Central memory CD4-positive, alpha-beta T cell (primary cell): ENCODE measurements around the gene PPP6R2.
"Not testable (repeated sequence)": the region's sequence is repeated elsewhere in the genome, so short reads cannot be mapped to it uniquely, and the experiment has no call there.

Source experiments
- DNase-seq: peaks from one replicate; pipeline ENCODE4 v3.0.0; 2022

Gene PPP6R2

DNA sequence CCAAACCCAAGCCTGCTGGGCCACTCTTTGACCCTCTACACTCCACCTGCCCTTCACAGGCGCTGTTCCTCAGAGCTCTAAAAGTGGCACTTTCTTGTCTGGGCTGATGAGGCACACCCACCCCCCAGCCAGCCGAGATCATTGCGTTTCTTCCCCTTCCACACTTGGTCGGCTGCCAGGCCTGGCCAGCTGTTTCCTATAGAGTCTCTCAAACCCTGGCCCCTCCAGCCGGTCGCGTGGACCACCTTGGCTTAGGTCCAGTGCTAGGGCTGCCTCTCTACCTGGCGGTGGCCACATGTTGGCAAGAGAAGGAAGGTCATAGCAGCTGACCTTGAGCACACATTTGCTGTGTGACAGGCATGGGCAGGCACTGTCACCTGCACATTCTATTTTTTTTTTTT lies 60.6 kb downstream of the PPP6R2 start:
- no peak for DNase-seq

DNA sequence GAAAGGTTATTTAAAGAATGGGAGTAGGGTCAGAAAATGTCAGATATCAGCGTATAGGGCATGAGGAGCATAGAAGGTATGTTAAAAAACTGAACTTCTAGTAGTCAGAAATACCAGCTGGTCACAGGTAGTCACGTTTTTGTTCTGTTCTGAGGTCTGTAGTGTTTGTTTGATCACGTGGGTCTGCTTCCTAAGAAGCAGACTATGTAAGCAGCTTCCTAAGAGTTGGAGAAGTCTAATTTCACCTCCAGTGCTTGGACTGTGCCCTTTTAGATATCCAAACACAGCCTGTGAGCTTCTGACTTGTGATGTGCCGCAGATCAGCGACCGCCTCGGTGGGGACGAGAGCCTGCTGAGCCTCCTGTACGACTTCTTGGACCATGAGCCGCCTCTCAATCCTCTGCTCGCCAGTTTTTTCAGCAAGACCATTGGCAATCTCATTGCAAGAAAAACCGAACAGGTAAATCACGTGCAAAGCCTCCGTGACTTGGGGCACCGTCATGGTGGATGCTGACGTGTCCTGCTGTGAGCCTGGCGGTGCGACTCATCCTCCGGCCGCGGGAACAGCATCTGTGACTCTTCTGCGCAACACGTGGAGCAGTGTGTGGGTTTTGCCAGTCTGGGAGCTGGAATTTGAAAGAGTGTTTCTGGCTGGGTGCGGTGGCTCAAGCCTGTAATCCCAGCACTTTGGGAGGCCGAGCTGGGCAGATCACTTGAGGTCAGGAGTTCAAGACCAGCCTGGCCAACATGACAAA lies 63.5 kb downstream of the PPP6R2 start:
- no peak for DNase-seq

DNA sequence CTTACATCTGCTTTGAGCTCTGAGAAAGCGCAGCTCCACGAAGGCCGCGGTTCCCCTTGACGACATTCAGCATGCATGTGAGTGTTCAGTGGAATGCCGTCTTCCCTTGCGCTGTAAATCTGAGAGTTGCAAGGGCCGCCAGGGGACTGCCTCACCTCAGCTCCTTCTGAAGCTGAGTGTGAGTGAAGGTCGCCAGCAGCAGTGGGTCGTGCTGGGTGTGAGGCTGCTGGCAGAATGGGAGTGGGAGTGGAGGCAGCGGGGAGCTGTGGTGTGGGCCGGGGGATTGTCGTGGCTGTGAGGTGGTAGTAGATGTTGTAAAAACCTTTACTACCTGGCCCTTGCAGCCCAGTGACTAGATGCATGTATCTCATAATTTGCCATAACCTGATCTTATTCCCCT lies 65.2 kb downstream of the PPP6R2 start:
- no peak for DNase-seq

DNA sequence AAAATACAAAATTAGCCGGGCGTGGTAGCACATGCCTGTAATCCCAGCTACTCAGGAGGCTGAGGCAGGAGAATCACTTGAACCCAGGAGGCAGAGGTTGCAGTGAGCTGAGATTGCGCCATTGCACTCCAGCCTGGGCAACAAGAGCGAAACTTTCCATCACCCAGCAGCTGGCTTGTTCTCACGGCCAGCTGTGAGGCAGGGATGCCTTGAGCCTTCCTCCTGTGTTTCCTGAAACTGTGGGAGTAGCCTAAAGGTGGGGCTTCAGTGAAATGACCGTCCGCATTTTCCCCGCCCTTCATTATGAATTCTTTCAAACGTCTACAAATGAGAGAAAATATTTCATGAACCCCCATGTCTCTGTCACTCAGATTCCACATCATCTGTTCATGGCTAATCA lies 65.8 kb downstream of the PPP6R2 start:
- not testable (repeated sequence) for DNase-seq

DNA sequence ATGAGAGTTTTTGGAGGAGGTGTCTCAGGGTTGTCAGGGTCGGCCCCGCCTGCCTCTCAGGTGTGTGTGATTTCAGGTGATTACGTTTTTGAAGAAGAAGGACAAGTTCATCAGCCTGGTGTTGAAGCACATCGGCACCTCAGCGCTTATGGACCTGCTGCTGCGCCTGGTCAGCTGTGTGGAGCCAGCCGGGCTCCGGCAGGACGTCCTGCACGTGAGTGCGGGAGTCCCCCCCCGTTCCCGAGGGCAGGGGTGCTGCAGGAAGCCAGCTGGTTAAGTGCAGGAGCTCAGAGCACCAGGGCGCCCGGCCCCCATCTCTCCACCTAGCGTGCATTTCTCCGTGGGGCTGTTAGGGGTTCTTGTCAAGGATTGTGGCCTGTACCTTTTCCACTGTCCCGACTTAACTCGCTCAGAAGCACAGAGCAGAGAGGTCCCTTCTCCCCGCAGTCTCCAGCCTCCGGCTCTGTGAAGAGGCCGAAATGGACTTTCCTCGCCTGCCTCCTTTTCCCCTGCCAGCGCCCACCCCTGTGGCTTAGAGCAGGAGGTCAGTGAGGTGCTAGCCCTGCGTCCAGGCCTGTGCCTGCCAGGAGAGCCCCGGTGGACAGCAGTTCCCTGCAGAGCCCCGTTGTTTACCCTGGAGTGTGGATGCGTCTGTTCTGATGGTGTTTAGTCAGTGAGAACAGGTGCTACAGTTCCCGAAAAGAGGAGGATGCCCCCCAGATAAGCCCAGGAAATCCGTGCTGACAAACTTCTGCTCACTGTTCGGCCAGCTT lies 71.5 kb downstream of the PPP6R2 start:
- no peak for DNase-seq

DNA sequence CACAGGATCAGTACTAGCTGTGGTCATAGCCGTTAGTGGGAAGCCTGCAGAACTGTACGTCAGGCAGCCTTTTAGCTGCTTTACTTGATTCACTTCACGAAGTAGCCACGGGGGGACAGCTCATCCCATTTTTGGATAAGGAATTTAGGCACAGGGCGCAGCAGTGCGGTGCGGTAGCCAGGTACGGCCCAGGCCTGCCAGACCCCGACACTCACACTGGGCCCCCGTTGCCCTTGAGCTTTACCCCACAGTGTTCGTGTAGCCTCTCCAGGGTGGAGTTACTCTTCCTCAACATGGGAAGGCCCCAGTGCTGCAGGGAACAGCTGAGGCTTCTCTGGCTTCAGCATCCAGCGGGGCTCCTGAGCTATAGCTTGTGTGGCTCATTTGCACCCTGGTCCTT lies 72.3 kb downstream of the PPP6R2 start:
- DNase-seq: no peak

DNA sequence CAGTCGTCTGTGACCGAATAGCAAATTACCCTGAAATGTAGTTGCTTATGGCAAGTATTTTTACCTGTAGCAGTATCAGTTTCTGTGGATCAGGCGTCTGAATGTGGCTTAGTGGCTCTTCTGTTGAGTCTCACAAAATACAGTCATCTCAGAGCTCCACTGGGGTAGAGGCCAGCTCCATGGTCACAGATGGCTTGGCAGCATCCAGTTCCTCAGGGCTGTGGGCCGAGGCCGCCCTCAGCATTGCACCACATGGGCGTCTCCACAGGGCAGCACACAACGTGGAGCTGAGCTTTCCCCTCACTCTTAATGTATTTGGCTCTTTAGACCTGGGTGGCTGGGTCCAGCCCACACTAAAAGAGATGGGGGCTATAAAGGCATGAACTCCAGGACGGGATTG lies 73.9 kb downstream of the PPP6R2 start:
- DNase-seq: no peak

DNA sequence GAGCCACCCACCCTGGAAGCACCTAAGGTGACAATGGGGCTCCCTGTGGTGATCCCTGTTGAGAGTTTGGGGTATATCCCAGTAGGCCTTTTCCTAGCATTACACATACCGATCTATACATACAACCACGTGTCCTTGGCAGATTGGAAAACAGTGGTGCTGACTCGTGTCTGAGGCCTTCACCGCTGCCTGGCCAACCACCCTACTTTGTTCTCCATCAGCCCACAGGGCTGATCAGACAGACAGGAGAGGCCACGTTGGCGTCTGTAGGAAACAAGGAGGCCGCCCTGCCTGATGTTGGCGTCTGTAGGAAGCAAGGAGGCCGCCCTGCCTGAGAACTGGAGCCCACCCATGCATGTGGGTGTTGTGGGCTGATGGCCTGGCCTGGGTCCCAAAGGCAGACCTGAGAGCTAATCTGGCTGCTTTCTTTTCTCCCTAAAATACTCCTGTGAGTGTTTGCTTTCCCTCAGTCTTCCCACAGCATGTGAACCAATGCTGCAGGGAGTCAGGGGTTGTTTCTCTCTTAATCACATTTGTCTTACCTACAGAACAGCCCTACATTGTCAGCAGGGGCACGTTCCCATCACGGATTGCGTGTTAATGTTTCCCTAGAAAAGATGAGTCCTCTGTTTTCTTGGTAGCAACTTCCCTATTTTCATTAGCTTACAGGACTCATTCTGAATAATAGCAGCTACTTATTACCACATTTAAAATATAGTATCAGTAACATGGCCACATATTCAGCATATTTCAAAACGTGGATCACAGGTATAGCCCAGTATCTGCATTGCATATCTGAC lies 74.5 kb downstream of the PPP6R2 start:
- no peak for DNase-seq

DNA sequence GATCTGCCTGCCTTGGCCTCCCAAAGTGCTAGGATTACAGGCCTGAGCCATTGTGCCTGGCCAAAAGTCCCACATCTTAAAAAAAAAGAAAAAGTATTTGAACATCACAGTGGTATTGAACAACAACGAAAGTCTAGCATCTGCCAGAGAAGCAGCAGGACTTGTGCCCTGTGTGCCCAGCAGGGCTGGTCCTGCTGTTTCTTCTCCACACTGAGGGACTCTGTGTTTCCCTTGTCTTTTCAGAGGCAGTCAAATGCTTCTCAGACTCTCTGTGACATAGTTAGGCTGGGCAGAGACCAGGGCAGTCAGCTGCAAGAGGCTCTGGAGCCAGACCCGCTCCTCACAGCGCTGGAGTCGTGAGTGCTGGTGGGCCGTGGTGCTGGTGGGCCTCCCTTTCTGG lies 75.5 kb downstream of the PPP6R2 start:
- DNase-seq: no peak

DNA sequence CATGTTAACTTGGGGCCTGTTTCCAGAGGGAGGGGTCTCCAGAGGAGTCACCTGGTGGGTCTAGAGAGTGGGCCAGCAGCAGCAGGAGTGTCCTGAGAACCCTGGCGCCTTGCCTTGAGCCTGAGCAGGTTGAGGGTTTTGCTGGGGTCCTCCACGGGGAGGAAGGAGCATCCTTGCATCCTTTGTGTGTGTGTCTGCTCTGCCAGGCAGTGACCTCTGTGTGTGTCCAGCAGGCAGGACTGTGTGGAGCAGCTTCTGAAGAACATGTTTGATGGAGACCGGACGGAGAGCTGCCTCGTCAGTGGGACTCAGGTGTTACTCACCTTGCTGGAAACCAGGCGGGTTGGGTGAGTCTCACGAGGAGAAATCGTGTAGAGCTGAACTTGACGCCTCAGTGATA lies 76.0 kb downstream of the PPP6R2 start:
- DNase-seq: no peak

DNA sequence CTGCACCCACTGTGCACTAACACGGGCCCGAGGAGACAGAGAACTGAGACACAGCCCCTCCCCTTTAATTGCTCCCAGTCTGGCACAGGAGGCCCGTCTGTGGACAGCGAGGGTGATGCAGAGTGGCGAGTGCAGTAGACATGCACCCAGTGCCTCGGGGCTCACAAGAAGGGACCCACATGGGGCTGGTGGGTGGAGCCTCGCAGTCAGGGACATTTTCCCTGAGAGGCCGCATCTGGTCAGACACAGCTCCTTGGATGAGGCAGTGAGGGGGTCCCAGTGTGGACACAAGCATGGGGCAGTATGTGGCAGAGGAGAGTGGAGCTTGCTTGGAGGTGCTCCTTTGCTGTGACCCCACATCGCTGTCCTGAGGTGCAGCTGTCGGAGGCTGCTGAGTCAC lies 76.9 kb downstream of the PPP6R2 start:
- no peak for DNase-seq

DNA sequence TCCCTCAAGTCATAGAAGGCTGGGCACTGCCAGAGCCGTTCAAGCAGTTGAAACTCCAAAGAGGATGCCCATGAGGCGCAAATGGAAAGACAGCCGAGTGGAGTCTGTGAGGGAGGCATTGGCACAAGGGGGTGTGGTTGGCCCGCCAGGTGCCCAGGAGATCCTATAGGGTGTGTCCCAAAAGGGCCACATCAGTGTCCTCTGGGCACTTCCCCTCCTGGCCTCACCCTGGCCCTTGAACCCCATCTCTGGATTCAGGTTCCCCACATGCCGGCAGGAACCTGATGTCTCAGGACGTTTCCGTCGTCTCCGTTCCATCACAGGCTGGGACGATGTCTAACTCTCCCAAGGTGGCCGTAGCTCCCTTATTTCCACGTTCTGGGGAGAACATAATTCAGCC lies 77.5 kb downstream of the PPP6R2 start:
- no peak for DNase-seq

DNA sequence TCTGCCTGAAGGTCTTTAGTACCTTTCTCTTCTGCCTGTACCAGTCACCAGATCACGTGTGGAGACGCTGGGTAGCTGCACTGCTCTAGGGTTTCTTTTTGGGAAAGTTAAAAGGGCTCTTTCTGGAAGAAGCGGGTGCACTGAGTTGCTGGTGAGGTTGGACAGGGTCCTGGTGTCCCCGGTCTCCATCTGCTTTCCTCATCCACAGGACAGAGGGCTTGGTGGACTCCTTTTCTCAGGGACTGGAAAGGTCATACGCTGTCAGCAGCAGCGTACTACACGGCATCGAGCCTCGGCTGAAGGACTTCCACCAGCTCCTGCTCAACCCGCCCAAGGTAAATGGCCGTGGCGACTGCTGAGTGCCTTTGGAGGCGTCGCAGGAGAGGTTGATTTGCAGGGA lies 78.9 kb downstream of the PPP6R2 start:
- DNase-seq: no peak

DNA sequence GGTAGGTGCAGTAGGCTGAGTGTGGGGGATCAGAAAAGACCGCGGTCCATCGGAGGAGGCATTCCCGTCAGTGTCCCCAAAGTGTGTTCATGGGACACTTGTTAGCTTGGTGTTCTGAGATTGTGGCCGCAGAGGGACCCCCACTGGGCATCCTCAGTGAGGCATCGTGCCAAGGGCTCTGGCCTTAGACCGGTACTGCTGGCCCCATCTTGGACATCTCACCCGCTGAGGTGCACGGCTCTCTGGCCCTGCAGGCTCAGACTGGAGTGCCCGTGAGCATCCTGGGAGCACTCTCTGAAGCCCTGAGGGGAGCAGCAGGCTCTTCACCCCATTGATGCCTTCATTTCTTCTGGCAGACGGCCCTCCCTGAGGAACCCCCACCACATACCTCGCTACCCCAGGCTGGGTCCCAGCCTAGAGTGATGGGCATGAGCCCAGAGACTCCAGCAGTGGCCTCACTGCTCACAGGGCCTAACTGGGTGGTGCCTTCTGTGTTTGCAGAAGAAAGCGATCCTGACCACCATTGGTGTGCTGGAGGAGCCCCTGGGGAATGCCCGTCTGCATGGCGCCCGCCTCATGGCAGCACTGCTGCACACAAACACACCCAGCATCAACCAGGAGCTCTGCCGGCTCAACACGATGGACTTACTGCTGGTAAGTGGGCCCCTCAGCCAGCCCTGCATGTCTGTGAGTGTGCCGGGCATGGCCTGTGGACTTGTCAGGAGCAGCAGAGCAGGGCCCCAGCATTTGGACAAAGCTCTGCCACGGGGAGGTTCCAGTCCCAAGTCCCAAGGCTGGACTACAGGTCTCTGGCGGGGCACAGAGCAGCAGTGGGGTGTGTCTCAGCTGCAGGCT lies 80.1 kb downstream of the PPP6R2 start:
- DNase-seq: no peak

DNA sequence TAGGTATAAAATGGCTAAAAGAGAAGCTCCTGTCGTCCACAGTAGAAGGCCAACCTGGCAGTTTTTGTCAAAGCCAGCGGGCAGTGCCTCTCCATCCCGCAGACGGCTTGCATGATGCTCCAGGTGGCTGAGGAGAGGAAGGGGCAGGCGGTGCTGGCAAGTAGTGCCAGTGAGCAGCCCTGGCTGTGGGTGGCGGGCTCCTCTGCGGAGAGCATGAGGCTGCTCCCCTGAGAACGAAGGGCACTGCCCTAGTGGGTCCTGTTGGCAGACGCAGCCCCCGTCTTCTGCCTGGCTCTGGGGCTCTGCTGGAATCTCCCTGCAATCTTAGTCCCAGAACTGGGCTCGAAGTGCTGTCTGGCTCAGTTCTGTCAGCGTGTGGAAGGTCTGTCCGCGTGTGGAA lies 80.8 kb downstream of the PPP6R2 start:
- no peak for DNase-seq

DNA sequence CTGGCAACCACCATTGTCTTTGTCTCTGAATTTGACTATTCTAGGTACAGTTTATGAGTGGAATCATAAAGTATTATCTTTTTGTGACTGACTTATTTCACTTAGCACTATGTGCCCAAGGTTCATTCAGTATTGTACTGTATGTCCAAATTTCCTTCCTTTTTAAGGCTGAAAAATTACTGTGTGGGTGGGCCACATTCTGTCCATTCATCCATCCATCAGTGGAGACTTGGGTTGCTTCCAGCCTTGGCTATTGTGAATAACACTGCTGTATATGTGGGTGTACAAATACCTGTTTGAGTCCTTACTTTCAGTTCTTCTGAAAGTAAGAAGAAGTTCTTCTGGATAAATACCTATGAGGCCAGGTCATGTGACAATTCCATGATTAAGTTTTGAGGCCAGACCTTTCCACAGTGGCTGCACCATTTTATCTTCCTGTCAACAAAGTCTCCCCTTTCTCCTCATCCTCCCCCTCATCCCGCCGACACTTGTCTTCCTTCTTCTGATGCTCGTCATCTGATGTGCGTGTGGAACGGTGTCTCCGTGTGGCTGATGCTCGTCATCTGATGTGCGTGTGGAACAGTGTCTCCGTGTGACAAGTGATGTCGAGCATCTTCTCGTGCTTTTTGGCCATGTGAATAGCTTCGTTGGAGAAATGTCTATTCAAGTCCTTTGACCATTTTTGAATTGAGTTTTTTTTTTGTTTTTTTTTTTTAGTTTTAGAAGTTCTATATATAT lies 82.2 kb downstream of the PPP6R2 start:
- no peak for DNase-seq

DNA sequence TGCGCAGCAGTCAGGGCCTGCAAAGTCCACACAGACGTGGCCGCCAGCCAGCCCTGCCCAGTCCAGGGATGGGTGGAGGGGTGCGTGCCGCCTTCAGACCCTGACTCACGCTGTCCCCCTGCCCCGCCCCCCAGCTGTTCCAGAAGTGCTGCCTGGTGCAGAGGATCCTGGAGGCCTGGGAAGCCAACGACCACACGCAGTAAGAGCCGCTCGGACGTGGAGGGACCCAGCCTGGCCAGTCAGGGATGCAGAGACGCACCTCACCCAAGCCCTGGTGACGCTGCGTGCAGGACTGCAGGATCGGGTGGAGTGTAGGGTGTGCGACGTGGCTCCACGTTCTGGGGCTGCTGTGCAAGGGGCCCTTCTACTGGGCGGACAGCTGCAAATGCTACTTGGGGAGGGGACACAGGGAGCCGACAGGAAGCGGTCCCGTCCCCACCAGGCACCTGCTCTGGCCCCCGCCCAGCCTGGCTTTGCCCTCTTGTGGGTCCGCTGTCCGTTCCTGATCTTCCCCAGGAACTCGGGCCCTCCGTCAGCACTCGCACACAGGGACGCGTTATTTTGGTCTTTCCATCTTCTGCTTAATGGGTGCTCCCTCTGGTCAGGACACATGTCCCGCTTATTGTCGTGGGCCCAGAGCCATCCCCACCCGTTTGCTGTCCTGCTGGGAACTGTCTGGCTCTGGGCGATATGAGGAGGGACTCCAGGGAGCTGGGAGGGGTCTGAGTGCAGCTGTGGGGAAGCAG lies 89.2 kb downstream of the PPP6R2 start:
- no peak for DNase-seq

DNA sequence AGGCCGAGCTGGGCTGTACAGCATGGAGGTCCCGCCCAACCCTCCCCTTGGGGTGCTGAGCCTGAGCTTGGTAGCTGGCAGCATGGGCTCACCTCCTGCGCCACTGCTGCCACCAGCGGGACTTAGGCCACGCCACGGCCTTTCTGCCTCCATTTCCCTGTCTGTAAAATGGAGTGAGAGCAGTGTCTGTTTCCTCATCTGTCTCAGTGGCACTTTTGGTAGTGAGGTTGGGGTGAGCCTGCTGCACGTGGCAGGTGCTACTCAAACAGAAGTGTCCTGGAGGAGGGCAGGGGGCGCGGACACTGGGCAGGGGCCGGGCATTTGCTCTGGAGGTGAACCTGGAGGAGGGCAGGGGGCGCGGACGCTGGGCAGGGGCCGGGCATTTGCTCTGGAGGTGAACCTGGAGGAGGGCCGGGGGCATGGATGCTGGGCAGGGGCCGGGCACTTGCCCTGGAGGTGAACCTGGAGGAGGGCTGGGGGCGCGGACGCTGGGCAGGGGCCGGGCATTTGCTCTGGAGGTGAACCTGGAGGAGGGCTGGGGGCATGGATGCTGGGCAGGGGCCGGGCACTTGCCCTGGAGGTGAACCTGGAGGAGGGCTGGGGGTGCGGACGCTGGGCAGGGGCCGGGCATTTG lies 89.9 kb downstream of the PPP6R2 start:
- not testable (repeated sequence) for DNase-seq

DNA sequence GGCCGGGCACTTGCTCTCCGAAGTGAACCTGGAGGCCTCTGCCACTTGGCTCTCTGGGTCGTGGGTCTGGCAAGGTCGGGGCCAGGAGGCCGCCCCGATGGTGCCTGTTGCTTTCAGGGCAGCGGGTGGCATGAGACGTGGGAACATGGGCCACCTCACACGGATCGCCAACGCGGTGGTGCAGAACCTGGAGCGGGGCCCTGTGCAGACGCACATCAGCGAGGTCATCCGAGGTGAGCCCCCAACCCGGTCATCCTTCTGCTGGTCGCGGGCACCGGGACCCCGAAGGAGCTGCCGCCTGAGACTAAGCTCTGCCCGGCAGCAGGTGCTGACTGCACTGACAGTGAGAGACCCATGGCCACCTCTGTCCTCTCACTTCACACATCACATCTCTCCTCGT lies 91.7 kb downstream of the PPP6R2 start:
- no peak for DNase-seq

DNA sequence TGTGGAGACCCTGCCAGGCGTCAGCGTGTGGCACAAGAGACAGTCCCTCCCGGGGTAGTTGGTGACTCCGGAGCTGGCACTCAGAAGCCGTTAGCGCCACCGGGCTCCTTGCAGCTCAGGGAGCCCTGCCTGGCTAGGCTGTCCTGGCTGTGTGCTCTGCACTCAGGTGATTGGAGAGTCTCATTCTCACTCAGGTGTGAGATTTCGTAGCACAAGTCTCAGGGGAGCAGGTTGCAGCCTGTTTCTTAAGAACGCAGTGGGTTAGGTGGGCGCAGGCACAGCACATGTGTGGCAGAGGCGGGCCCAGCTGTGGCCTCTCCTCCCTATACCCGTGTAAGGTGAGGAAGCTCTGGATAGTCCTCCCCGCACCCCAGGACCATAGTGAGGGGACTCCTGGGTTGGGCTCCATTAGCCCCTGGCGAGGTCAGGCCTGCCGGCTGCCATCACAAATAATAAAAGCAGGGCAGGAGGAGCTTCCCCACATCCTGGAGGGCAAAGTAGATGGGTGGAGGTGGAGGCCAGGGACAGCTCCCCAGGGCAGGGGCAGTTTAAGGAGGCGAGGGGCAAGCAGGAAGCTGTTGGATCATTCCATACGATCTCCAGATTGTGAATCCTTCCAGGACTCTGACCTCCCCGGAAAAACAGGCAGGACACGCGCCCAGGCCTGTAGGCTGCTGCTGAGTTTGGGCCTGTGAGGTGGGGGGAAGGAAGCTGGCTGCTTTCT lies 92.3 kb downstream of the PPP6R2 start:
- DNase-seq: no peak
